Kidney (tissue), 14 donors: ENCODE results near the gene VPS37D. TPM values are rescaled to one million over a fixed set of nuclear protein-coding genes. Genes with fewer than 3 reads are reported as not detected.
A peak's percentile ranks its signal among the peaks of the same experiment; 100 is the strongest.
"Not testable (repeated sequence)": the region's sequence is repeated elsewhere in the genome, so short reads cannot be mapped to it uniquely, and the experiment has no call there.

ENCODE experiments used
- DNase-seq, 5 donors: peaks; one replicate each; pipeline ENCODE4 v3.0.0-alpha.2; 2013 to 2020
- FAIRE-seq: peaks from 2 replicates; lab custom pipeline; 2012; peaks lifted over from hg19 to GRCh38; lab: Jason Lieb, UNC
- H3K27ac ChIP-seq, 2 donors: one replicate each; pipeline ENCODE4 v1.7.0; 2013; ENCODE audit warnings: low read depth in 2 of 2, low read length in 2 of 2, inconsistent platforms in 1 of 2
- H3K27me3 ChIP-seq: one replicate; pipeline ENCODE4 v1.7.1; 2013; ENCODE audit warnings: low read length, inconsistent platforms; ENCODE audit not compliant: control insufficient read depth, insufficient read depth
- H3K36me3 ChIP-seq, 3 donors: one replicate each; pipeline versions ENCODE4 v1.7.0 to v1.7.1; 2013; ENCODE audit warnings: low read length in 3 of 3, control low read depth in 1 of 3, inconsistent platforms in 1 of 3; ENCODE audit not compliant: insufficient read depth in 3 of 3, control insufficient read depth in 2 of 3
- H3K4me1 ChIP-seq, 3 donors: one replicate each; pipeline versions ENCODE4 v1.7.0 to v1.7.1; 2013; ENCODE audit warnings: low read length in 3 of 3, inconsistent platforms in 1 of 3, low read depth in 1 of 3; ENCODE audit not compliant: control insufficient read depth in 2 of 3, insufficient read depth in 2 of 3
- H3K4me3 ChIP-seq, 3 donors: one replicate each; pipeline versions ENCODE4 v1.7.0 to v1.8.1; 2013; ENCODE audit warnings: low read length in 3 of 3, control low read depth in 1 of 3, inconsistent platforms in 1 of 3
- H3K9ac ChIP-seq, 3 donors: one replicate each; pipeline versions ENCODE4 v1.7.0 to v1.7.1; 2013; ENCODE audit warnings: low read length in 3 of 3, control low read depth in 1 of 3, inconsistent platforms in 1 of 3
- H3K9me3 ChIP-seq, 3 donors: one replicate each; pipeline versions ENCODE4 v1.7.0 to v1.7.1; 2013; ENCODE audit warnings: low read length in 3 of 3, control low read depth in 1 of 3, inconsistent platforms in 1 of 3; ENCODE audit not compliant: control insufficient read depth in 2 of 3, insufficient read depth in 1 of 3
- CTCF ChIP-seq: IDR thresholded peaks from 3 replicates; pipeline ENCODE4 v1.5.1; 2012; ENCODE audit warnings: mild to moderate bottlenecking, moderate library complexity, borderline replicate concordance; ENCODE audit not compliant: insufficient read depth; ENCODE audit errors: extremely low read depth
- intact Hi-C: fragments of 100-400 bp; cut with DNase I; formaldehyde crosslinking; loops from one replicate; pipeline ENCODE4 v1.11.1; 2022
- polyA plus RNA-seq: library from polyadenylated mRNA; stranded (reverse); fragments of 350-450 nt; fragmentation: Illumina TruSeq; extraction: RNeasy Lipid Tissue Mini Kit (QIAGEN cat#74804); gene quantifications from one replicate; pipeline ENCODE4 v1.2.3, GENCODE V29; 2014; ENCODE audit warnings: low read depth, low replicate concordance; ENCODE audit not compliant: insufficient read depth
- total RNA-seq: library from RNA; stranded (reverse); fragmentation: NEBNext Ultra II Directional; extraction: Animal tissue kit (Norgen Biotek cat#: 25700); gene quantifications from one replicate; pipeline ENCODE4 v1.2.1, GENCODE V29; 2021
- donor health status: control.
- donor health status: control.
- donor health status: control.
- donor health status: control.
- donor health status: control.
- donor health status: DM: yes; HTN: yes; CAD: no.
- donor health status: Normal renal cell carcinoma (clear cell type).

VPS37D gene
- total and polyA plus RNA-seq, 2 donors from 2014 or later = 13.2 to 19.3 TPM

DNA sequence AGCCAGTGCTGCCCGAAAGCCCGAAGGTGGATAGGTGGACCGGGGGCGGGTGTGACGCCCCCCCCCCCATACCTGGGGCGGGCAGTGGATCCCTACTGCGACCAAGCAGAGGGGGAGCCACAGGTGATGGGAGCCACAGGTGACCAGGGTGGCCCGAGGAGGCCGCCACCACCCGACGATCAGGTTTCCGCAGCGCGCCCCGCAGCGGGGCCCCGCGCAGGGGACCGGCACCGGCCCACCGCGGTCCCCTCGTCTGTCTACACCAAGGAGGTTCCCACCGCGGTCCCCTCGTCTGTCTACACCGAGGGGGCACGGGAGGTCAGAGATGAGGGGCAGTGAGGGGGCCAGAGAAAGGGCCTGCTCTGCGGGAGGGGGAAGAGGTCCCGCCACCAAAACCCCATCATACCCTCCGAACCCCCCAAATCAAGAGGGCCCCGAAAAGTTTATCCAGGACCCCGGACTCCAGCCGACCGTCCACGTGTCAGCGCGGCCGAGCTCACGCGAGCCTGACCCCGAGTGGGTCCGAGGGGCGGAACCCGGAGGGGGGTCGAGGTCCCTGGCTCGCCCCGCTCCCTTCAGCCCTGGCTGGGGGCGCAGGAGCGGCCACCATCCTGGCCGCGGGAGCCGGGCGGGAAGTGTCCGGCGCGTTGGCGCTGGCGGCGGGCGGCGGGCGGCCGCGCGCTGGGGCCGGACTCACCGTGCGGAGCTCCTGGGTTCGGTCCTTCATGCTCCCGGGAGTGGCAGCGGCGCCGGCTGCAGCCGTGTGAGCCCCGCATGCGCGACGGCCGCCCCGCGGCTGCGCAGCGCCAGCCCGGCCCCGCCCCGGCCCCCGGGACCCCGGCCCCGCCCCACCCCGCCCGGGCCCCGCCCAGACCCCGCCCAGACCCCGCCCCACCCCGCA is 51.5 kb downstream of the VPS37D start, which contains the start of gene STX1A:
STX1A (minus strand) TSS at position 765 of the 901 bp plus-strand sequence; CDS start at position 727, 38 bp downstream.
- Histone ChIP-seq H3K27me3 (no peaks in the 10 kb centered on the region), H3K9ac (peak within 1 kb of the TSS in 2 of 3 donors; percentile 4 to 58), H3K27ac (no peak within 1 kb of the TSS), H3K36me3 (no peaks in the 10 kb centered on the region), H3K4me1 (peaks cover 0 to 8% (median 0%) of the 10 kb centered on the region in 3 donors), H3K4me3 (peak within 1 kb of the TSS; percentile 33 to 67 (median 60)), H3K9me3 (no peaks in the 10 kb centered on the region)
- intact Hi-C loops = loop anchor here (5.0 kb wide), 1 partner anchor 112 kb away; no protein-coding TSS in a partner anchor
- no peak for TF ChIP-seq CTCF
- FAIRE-seq = no peak
- DNase-seq = peak; percentile 69 to 91 (median 80)

- no peak for TF ChIP-seq CTCF
- H3K9ac ChIP-seq = no peak overlapping the region
- H3K27ac ChIP-seq = no peak overlapping the region
- intact Hi-C loops = loop anchor here (5.0 kb wide), 1 partner anchor 112 kb away; no protein-coding TSS in a partner anchor
- DNase-seq (no peak), FAIRE-seq (no peak)
- peaks cover 0 to 8% (median 0%) of the 10 kb centered on the region in 3 donors for H3K4me1 ChIP-seq
- H3K27me3 ChIP-seq = no peaks in the 10 kb centered on the region
- no peaks in the 10 kb centered on the region for H3K36me3 ChIP-seq
- peak overlapping the region in 2 of 3 donors; percentile 45 to 53 for H3K4me3 ChIP-seq
- H3K9me3 ChIP-seq = no peaks in the 10 kb centered on the region
These were observed 52.2 kb downstream of the VPS37D start for GRCh38 chr7:73719806-73720169.

- H3K36me3 ChIP-seq, DNase-seq, H3K9me3 ChIP-seq, H3K4me1 ChIP-seq, H3K4me3 ChIP-seq, FAIRE-seq, H3K27ac ChIP-seq, H3K9ac ChIP-seq, intact Hi-C loops, H3K27me3 ChIP-seq: not testable (repeated sequence)
These were observed 52.8 kb downstream of the VPS37D start for GRCh38 chr7:73720443-73720842.

GRCh38 chr7:73721377-73721817 is 53.8 kb downstream of the VPS37D start:
- Histone ChIP-seq H3K4me1 (peaks cover 0 to 8% (median 0%) of the 10 kb centered on the region in 3 donors), H3K4me3 (no peak overlapping the region), H3K9me3 (peaks cover 0 to 1% (median 0%) of the 10 kb centered on the region in 3 donors), H3K27me3 (no peaks in the 10 kb centered on the region), H3K9ac (no peak overlapping the region), H3K27ac (no peak overlapping the region), H3K36me3 (no peaks in the 10 kb centered on the region)
- DNase-seq (peak in 1 of 5 donors; percentile 50), FAIRE-seq (no peak)
- no peak for TF ChIP-seq CTCF
- intact Hi-C loops = no loop called here
